Neural cell (in vitro differentiated cells): ENCODE results near the gene SAMD14.

Experiments
- EP300 ChIP-seq: fragments of 450-650 bp; conservative IDR thresholded peaks from 2 replicates; pipeline ENCODE4 v1.6.1; 2014; ENCODE audit warnings: antibody characterized with exemption, mild to moderate bottlenecking, moderate library complexity; ENCODE audit not compliant: poor library complexity, severe bottlenecking
- EZH2 ChIP-seq: fragments of 200-600, 300-800 bp; shearing (Covaris generic), sonication (generic); IDR thresholded peaks from 2 replicates; pipeline ENCODE4 v1.6.1; 2014; ENCODE audit warnings: antibody characterized with exemption, low read length, borderline replicate concordance, mild to moderate bottlenecking; ENCODE audit not compliant: insufficient read depth, poor library complexity, severe bottlenecking
- MXI1 ChIP-seq: fragments of 450-650 bp; conservative IDR thresholded peaks from 2 replicates; pipeline ENCODE4 v1.6.1; 2014; ENCODE audit warnings: antibody characterized with exemption, mild to moderate bottlenecking; ENCODE audit not compliant: poor library complexity, severe bottlenecking
- RAD21 ChIP-seq: fragments of 450-650 bp; conservative IDR thresholded peaks from 2 replicates; pipeline ENCODE4 v1.6.1; 2014; ENCODE audit warnings: antibody characterized with exemption, mild to moderate bottlenecking, moderate library complexity
- TF ChIP-seq, protein P1 (sequence below): IDR thresholded peaks from 2 replicates; pipeline ENCODE4 v1.6.1; 2012; ENCODE audit warnings: borderline replicate concordance
- TF ChIP-seq, protein P2 (sequence below): fragments of 450-650 bp; IDR thresholded peaks from 2 replicates; pipeline ENCODE4 v1.5.1; 2014; ENCODE audit warnings: antibody characterized with exemption, mild to moderate bottlenecking, moderate library complexity; ENCODE audit not compliant: poor library complexity, severe bottlenecking

DNA sequence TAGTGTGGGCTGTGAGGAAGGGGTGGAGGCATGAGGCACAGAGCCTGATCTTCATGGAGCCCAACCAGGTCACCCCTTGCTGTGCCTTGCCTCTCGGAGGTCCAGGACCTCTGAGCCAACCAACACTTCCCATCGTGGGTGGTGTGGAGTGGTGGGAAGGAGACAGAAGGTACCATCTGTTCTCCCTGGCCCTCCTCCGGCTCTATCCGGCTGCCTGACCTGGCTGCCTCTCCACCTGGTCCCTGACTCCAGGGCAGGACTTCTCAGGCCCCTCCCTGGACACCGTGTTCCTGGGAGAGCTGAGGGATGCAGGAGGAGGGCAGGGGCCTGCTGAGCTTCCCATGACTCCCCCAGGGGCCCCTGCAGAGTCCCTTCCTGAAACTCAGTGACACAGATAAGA is 31.0 kb downstream of the SAMD14 start:
- TF ChIP-seq, protein P1, sequence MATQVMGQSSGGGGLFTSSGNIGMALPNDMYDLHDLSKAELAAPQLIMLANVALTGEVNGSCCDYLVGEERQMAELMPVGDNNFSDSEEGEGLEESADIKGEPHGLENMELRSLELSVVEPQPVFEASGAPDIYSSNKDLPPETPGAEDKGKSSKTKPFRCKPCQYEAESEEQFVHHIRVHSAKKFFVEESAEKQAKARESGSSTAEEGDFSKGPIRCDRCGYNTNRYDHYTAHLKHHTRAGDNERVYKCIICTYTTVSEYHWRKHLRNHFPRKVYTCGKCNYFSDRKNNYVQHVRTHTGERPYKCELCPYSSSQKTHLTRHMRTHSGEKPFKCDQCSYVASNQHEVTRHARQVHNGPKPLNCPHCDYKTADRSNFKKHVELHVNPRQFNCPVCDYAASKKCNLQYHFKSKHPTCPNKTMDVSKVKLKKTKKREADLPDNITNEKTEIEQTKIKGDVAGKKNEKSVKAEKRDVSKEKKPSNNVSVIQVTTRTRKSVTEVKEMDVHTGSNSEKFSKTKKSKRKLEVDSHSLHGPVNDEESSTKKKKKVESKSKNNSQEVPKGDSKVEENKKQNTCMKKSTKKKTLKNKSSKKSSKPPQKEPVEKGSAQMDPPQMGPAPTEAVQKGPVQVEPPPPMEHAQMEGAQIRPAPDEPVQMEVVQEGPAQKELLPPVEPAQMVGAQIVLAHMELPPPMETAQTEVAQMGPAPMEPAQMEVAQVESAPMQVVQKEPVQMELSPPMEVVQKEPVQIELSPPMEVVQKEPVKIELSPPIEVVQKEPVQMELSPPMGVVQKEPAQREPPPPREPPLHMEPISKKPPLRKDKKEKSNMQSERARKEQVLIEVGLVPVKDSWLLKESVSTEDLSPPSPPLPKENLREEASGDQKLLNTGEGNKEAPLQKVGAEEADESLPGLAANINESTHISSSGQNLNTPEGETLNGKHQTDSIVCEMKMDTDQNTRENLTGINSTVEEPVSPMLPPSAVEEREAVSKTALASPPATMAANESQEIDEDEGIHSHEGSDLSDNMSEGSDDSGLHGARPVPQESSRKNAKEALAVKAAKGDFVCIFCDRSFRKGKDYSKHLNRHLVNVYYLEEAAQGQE, result no peak
- TF ChIP-seq, protein P2, sequence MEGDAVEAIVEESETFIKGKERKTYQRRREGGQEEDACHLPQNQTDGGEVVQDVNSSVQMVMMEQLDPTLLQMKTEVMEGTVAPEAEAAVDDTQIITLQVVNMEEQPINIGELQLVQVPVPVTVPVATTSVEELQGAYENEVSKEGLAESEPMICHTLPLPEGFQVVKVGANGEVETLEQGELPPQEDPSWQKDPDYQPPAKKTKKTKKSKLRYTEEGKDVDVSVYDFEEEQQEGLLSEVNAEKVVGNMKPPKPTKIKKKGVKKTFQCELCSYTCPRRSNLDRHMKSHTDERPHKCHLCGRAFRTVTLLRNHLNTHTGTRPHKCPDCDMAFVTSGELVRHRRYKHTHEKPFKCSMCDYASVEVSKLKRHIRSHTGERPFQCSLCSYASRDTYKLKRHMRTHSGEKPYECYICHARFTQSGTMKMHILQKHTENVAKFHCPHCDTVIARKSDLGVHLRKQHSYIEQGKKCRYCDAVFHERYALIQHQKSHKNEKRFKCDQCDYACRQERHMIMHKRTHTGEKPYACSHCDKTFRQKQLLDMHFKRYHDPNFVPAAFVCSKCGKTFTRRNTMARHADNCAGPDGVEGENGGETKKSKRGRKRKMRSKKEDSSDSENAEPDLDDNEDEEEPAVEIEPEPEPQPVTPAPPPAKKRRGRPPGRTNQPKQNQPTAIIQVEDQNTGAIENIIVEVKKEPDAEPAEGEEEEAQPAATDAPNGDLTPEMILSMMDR, result no peak
- TF ChIP-seq EZH2 (no peak), MXI1 (no peak), RAD21 (no peak), EP300 (no peak)
